CD4-positive, alpha-beta memory T cell (primary cell): Measurements from ENCODE around the gene TTC34. TPM values are rescaled to one million over a fixed set of nuclear protein-coding genes. Genes with fewer than 3 reads are reported as not detected.
"Not testable (repeated sequence)": the region's sequence is repeated elsewhere in the genome, so short reads cannot be mapped to it uniquely, and the experiment has no call there.

ENCODE experiments used
- CTCF ChIA-PET: fragments of 350-600 bp; sonication (Branson Sonifier 250); formaldehyde crosslinking; loops from one replicate; lab custom pipeline; 2021; ENCODE audit warnings: inconsistent platforms; ENCODE audit not compliant: partially characterized antibody; lab: Charles Lee
- POLR2A ChIA-PET: fragments of 350-600 bp; sonication (Branson Sonifier 250); formaldehyde crosslinking; loops from one replicate; lab custom pipeline; 2021; ENCODE audit not compliant: partially characterized antibody; lab: Charles Lee
- DNase-seq, 5 donors: peaks; one replicate each; pipeline versions ENCODE4 v3.0.0 to v3.0.0-alpha.2; 2020 to 2022; ENCODE audit warnings: mixed read lengths in 1 of 5
- H3K27ac ChIP-seq: one replicate; pipeline ENCODE4 v1.7.0; 2013; ENCODE audit warnings: low read depth, low read length
- H3K27me3 ChIP-seq: 2 replicates; pipeline ENCODE4 v1.7.0; 2013; ENCODE audit warnings: mild to moderate bottlenecking, low read length, moderate library complexity; ENCODE audit not compliant: insufficient read depth
- H3K36me3 ChIP-seq: 2 replicates; pipeline ENCODE4 v1.7.0; 2013; ENCODE audit warnings: mild to moderate bottlenecking, low read length, moderate library complexity; ENCODE audit not compliant: insufficient read depth
- H3K4me1 ChIP-seq: 2 replicates; pipeline ENCODE4 v1.7.0; 2013; ENCODE audit warnings: mild to moderate bottlenecking, low read length, moderate library complexity; ENCODE audit not compliant: insufficient read depth
- H3K4me3 ChIP-seq, 2 donors: one replicate each; pipeline ENCODE4 v1.7.0; 2013; ENCODE audit warnings: low read length in 2 of 2, mild to moderate bottlenecking in 1 of 2
- H3K9me3 ChIP-seq, 2 donors: one replicate each; pipeline ENCODE4 v1.7.0; 2013; ENCODE audit warnings: low read length in 2 of 2, control low read depth in 1 of 2; ENCODE audit not compliant: control insufficient read depth in 1 of 2
- H3K27ac Mint-ChIP-seq, 7 donors: one replicate each; pipeline ENCODE4 v1.8.0; 2020 to 2021; ENCODE audit warnings: mixed read lengths in 7 of 7, mild to moderate bottlenecking in 6 of 7, inconsistent platforms in 3 of 7, moderate library complexity in 3 of 7
- H3K27me3 Mint-ChIP-seq, 2 donors: one replicate each; pipeline ENCODE4 v1.8.0; 2020 to 2021; ENCODE audit warnings: mixed read lengths in 2 of 2
- H3K36me3 Mint-ChIP-seq, 2 donors: one replicate each; pipeline ENCODE4 v1.8.0; 2020 to 2021; ENCODE audit warnings: mixed read lengths in 2 of 2, inconsistent platforms in 1 of 2, mild to moderate bottlenecking in 1 of 2
- H3K4me1 Mint-ChIP-seq, 4 donors: one replicate each; pipeline ENCODE4 v1.8.0; 2020 to 2021; ENCODE audit warnings: mixed read lengths in 4 of 4, mild to moderate bottlenecking in 1 of 4
- H3K4me3 Mint-ChIP-seq, 8 donors: one replicate each; pipeline ENCODE4 v1.8.0; 2020 to 2021; ENCODE audit warnings: mixed read lengths in 8 of 8, mild to moderate bottlenecking in 7 of 8, moderate library complexity in 6 of 8, inconsistent platforms in 3 of 8
- H3K9me3 Mint-ChIP-seq, 8 donors: one replicate each; pipeline ENCODE4 v1.8.0; 2020 to 2021; ENCODE audit warnings: mixed read lengths in 8 of 8, mild to moderate bottlenecking in 5 of 8, inconsistent platforms in 3 of 8, moderate library complexity in 1 of 8
- intact Hi-C: fragments of 100-400 bp; cut with micrococcal nuclease; formaldehyde crosslinking; loops from one replicate; pipeline ENCODE4 v1.15.1; 2023
- polyA plus RNA-seq, 2 donors: library from polyadenylated mRNA; unstranded; fragments of 300-500 nt; fragmentation: Illumina TruSeq; gene quantifications; one replicate each; pipeline ENCODE4 v1.2.3, GENCODE V29; 2021
- total RNA-seq, 2 experiments: library from RNA; stranded (reverse); gene quantifications; one replicate each; pipeline ENCODE4 v1.2.3, GENCODE V29; 2021

The TTC34 gene
- total and polyA plus RNA-seq, 4 experiments from 2014 or later: 0.06 to 4.9 (median 4.8) TPM; not detected in 1

DNA sequence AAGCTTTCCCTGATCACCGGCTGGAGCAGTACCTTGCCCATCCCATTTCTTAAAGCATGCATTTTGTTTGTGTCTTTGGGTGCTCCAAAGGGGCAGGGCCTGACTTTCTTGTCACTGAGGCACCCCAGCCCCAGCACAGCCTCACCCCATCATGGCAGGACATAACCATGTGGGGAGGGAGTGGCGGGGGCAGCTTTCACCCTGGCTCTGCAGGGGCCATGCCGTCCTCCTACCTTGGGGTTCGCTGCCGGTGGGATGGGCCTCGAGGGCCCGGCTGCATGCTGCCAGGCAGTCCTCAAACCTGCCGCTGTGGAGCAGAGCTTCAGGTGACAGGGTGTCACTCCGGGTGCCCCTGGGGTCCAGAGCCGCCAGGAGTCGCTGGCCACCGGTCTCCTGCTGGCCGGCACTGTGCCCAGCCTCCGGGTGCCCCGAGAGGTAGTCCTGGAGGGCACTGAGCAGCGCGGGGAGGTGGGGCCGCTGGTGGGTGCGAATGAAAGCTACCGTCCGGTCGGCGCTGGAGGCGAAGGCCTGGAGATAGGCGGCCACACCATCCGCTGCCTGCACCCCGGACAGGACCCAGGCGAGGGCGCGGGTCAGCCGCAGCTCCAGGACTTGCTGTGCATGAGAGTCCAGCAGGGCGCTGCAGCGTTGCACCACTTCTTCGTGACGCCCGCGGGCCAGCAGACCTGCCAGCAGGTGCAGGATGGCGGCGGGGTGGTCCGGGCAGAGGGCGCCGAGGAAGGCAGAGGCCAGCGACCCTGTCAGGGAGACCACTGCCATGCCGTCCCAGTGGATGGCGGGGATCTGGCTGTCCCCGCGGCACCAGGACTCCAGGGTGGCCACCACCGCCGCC lies 1.5 kb downstream of the TTC34 start:
- H3K4me1 ChIP-seq: no peaks in the 10 kb centered on the region
- Mint-ChIP-seq H3K9me3 (peaks cover 0 to 16% (median 5%) of the 10 kb centered on the region in 8 donors), H3K4me1 (no peaks in the 10 kb centered on the region), H3K36me3 (no peaks in the 10 kb centered on the region), H3K27me3 (peaks cover 8 to 14% of the 10 kb centered on the region in 2 donors), H3K4me3 (no peak overlapping the region), H3K27ac (peak overlapping the region in 1 of 7 donors; percentile 13)
- H3K27me3 ChIP-seq: no peaks in the 10 kb centered on the region
- H3K36me3 ChIP-seq: no peaks in the 10 kb centered on the region
- H3K9me3 ChIP-seq: no peaks in the 10 kb centered on the region
- ChIA-PET POLR2A (no interaction called here), CTCF (no interaction called here)
- H3K4me3 ChIP-seq: no peak overlapping the region
- DNase-seq: no peak
- intact Hi-C loops: loop anchor here (5.0 kb wide), 1 partner anchor 388 kb away; the partner anchor contains the start of gene PEX10
- no peak overlapping the region for H3K27ac ChIP-seq

DNA sequence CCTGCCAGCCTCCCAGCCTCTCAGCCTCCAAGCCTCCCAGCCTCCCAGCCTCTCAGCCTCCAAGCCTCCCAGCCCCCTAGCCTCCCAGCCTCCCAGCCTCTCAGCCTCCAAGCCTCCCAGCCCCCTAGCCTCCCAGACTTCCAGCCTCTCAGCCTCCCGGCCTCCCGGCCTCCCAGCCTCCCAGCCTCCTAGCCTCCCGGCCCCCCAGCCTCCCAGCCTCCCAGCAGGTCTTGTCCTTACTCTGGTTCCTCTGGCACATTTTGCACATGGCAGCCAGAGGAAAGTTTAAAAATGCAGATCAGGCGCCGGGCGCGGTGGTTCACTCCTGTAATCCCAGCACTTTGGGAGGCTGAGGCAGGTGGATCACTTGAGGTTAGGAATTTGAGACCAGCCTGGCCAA lies 2.5 kb downstream of the TTC34 start:
- POLR2A ChIA-PET, H3K27me3 ChIP-seq, H3K4me1 Mint-ChIP-seq, H3K4me3 ChIP-seq, H3K4me3 Mint-ChIP-seq, CTCF ChIA-PET, H3K27ac ChIP-seq, H3K9me3 ChIP-seq, H3K4me1 ChIP-seq, H3K36me3 Mint-ChIP-seq, H3K36me3 ChIP-seq, intact Hi-C loops, H3K27ac Mint-ChIP-seq, DNase-seq: not testable (repeated sequence)
- Mint-ChIP-seq H3K27me3 (peaks cover 8 to 15% of the 10 kb centered on the region in 2 donors), H3K9me3 (peaks cover 0 to 23% (median 10%) of the 10 kb centered on the region in 8 donors)

DNA sequence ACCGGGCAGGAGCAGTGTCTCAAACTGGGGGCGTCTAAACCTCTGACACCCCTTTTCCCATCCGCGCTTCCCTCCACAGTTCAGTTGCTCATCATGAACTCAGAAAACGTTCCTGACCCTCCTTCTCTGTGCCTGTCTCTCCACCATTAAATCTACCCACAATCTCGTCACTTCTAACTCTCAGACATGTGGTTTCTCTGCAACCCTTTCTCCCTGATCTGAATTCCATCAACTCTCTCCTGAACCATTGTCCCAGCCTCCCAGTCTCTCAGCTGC lies 3.8 kb downstream of the TTC34 start:
- H3K4me1 ChIP-seq: no peaks in the 10 kb centered on the region
- Mint-ChIP-seq H3K27ac (peak overlapping the region in 2 of 7 donors; percentile 43 to 49), H3K4me3 (no peak overlapping the region), H3K27me3 (peaks cover 10 to 22% of the 10 kb centered on the region in 2 donors), H3K9me3 (peaks cover 2 to 35% (median 22%) of the 10 kb centered on the region in 8 donors), H3K36me3 (peaks cover 0 to 3% of the 10 kb centered on the region in 2 donors), H3K4me1 (no peaks in the 10 kb centered on the region)
- POLR2A ChIA-PET: no interaction called here
- DNase-seq: no peak
- H3K9me3 ChIP-seq: no peaks in the 10 kb centered on the region
- CTCF ChIA-PET: no interaction called here
- no peak overlapping the region for H3K4me3 ChIP-seq
- no peak overlapping the region for H3K27ac ChIP-seq
- H3K27me3 ChIP-seq: no peaks in the 10 kb centered on the region
- H3K36me3 ChIP-seq: no peaks in the 10 kb centered on the region
- intact Hi-C loops: no loop called here

DNA sequence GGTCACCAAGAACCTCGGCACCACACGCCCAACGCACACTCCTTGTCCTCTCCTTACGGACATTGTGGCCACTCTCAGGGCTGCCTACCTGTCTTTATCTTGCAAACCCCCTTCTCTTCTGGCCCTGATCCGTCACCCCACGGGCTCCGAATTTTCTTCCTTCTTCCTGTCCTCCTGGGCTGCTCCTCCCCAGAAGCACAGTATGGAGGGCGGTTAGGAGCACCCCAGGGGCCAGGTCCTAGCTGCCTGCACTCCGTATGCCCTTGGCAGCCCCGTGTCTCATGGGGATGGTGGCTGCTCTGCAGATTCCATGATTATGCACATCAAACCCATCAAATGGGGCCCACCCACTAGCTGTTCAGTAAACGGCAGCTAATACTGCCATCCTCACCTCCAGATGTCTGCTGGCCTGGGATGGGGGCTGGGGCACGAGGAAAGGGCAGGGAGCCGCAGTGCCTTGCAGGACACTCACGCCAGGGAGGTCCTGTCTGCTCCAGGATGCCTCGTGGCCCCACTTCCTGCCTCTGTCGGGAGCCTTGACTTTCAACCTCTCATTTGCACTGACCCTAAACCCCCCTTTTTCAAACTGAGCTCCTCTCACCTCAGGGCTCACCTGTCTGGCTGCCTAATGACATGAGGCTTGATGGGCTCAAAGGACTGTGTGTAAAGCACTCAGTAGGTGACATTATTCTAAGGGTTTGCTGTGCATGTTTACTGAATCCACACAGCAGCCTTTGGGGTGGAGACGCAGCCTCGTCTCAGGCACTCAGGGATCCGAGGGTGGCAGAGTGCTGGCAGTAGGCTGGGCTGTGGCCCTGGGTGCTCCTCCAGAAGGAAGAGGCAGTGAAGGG lies 4.4 kb downstream of the TTC34 start:
- peaks cover 13 to 27% of the 10 kb centered on the region in 2 donors for H3K27me3 Mint-ChIP-seq
- H3K4me3 Mint-ChIP-seq: no peak overlapping the region
- ChIA-PET CTCF (interaction anchor here (0.9 kb wide), 1 partner anchor 10 kb away, joined by 3 read pairs; no protein-coding TSS in a partner anchor), POLR2A (no interaction called here)
- peaks cover 0 to 3% of the 10 kb centered on the region in 2 donors for H3K36me3 Mint-ChIP-seq
- Histone ChIP-seq H3K4me3 (no peak overlapping the region), H3K9me3 (no peaks in the 10 kb centered on the region), H3K4me1 (no peaks in the 10 kb centered on the region), H3K27ac (no peak overlapping the region), H3K36me3 (no peaks in the 10 kb centered on the region), H3K27me3 (no peaks in the 10 kb centered on the region)
- peaks cover 2 to 41% (median 27%) of the 10 kb centered on the region in 8 donors for H3K9me3 Mint-ChIP-seq
- no peaks in the 10 kb centered on the region for H3K4me1 Mint-ChIP-seq
- intact Hi-C loops: no loop called here
- no peak overlapping the region for H3K27ac Mint-ChIP-seq
- no peak for DNase-seq

DNA sequence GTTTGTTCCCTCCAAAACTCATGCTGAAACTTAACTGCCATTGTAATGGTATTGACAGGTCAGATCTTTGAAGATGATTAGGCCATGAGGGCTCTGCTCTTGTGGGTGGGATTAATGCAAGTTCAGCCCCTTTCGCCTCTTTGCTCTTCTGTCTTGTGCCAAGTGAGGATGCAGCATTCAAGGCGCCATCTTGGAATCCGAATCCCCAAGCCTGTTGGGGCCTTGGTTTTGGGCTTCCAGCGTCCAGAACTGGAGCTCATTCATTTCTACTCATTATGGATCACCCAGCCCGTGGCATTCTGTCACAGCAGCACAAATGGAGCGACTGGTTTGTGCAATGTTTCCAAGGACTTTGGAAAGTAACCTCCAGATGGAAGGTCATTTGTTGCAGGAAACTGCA lies 5.6 kb downstream of the TTC34 start:
- Histone ChIP-seq H3K27ac (no peak overlapping the region), H3K4me3 (no peak overlapping the region), H3K4me1 (no peaks in the 10 kb centered on the region), H3K9me3 (no peaks in the 10 kb centered on the region), H3K36me3 (no peaks in the 10 kb centered on the region), H3K27me3 (no peaks in the 10 kb centered on the region)
- Mint-ChIP-seq H3K27ac (no peak overlapping the region), H3K4me1 (no peaks in the 10 kb centered on the region), H3K36me3 (peaks cover 0 to 3% of the 10 kb centered on the region in 2 donors), H3K9me3 (peaks cover 2 to 50% (median 35%) of the 10 kb centered on the region in 8 donors), H3K27me3 (peaks cover 22 to 35% of the 10 kb centered on the region in 2 donors), H3K4me3 (no peak overlapping the region)
- CTCF ChIA-PET: no interaction called here
- no peak for DNase-seq
- intact Hi-C loops: no loop called here
- POLR2A ChIA-PET: no interaction called here

- H3K27me3 ChIP-seq: peaks cover 5% of the 10 kb centered on the region
- peaks cover 0 to 3% of the 10 kb centered on the region in 2 donors for H3K36me3 Mint-ChIP-seq
These were observed 10.3 kb downstream of the TTC34 start for GRCh38 chr1:2791027-2791760.

More at GRCh38 chr1:2791027-2791760, 10.3 kb downstream of the TTC34 start:
- Mint-ChIP-seq H3K27ac (no peak overlapping the region), H3K27me3 (peaks cover 31 to 46% of the 10 kb centered on the region in 2 donors), H3K9me3 (peaks cover 2 to 43% (median 35%) of the 10 kb centered on the region in 8 donors), H3K4me1 (peaks cover 0 to 9% (median 3%) of the 10 kb centered on the region in 4 donors), H3K4me3 (no peak overlapping the region)
- CTCF ChIA-PET: no interaction called here
- Histone ChIP-seq H3K27ac (no peak overlapping the region), H3K4me1 (no peaks in the 10 kb centered on the region), H3K9me3 (no peaks in the 10 kb centered on the region), H3K36me3 (no peaks in the 10 kb centered on the region), H3K4me3 (no peak overlapping the region)
- no peak for DNase-seq
- intact Hi-C loops: no loop called here
- POLR2A ChIA-PET: no interaction called here
